Cardiac fibroblast (primary cell): ENCODE results near the gene PLAAT4.
"Not testable (repeated sequence)": the region's sequence is repeated elsewhere in the genome, so short reads cannot be mapped to it uniquely, and the experiment has no call there.

ENCODE experiments used
- DNase-seq, 2 donors: peaks; one replicate each; pipeline versions ENCODE4 v3.0.0 to v3.0.0-alpha.2; 2010; ENCODE audit warnings: low read depth in 2 of 2
- H3K4me3 ChIP-seq, 2 donors: replicated peaks in 1 of 2; 1 replicate in 1 of 2; 2 replicates in 1 of 2; pipeline ENCODE4 v1.5.1; 2011; ENCODE audit warnings: low read depth in 2 of 2, low read length in 2 of 2, mild to moderate bottlenecking in 2 of 2, moderate library complexity in 1 of 2
- TF ChIP-seq, protein P1 (sequence below): IDR thresholded peaks from one replicate; pipeline ENCODE4 v1.5.1; 2011; ENCODE audit warnings: low read depth, mild to moderate bottlenecking, low read length, inconsistent platforms

Gene PLAAT4

DNA sequence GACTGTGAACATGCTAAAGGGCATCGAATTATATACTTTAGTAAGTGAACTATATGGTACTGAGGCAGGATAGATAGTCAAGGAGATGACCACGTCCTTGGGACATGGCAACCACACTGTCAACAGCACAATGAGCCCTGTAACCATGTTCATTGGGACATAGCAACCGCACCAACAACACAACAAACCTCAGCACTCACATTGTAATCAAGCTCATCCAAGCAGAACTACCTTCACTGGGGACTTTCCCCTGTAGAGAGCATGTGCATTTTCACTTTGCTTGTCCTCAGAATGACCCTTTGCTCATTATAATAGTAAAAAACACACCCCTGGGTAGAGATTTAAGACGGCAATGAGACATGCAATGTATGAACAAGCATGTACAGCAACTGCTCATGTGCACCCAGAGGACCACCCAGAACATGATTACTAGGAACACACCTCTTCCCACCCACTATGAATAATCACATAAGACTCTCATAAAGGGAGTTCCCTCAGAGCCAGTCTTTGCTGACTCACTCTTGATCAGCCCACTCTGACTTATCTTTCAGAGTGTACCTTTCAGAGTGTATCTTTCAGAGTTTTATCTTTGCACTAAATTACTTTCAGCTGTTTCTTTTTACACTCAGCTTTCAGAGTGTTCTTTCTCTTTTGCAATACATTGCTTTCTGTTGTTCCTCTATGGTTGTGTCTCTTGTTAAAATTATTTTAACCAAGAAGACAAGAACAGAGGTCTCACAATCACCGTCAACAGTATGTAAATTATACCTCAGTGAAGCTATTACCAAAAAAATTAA, 30.6 kb downstream of the PLAAT4 start:
- TF ChIP-seq, protein P1, sequence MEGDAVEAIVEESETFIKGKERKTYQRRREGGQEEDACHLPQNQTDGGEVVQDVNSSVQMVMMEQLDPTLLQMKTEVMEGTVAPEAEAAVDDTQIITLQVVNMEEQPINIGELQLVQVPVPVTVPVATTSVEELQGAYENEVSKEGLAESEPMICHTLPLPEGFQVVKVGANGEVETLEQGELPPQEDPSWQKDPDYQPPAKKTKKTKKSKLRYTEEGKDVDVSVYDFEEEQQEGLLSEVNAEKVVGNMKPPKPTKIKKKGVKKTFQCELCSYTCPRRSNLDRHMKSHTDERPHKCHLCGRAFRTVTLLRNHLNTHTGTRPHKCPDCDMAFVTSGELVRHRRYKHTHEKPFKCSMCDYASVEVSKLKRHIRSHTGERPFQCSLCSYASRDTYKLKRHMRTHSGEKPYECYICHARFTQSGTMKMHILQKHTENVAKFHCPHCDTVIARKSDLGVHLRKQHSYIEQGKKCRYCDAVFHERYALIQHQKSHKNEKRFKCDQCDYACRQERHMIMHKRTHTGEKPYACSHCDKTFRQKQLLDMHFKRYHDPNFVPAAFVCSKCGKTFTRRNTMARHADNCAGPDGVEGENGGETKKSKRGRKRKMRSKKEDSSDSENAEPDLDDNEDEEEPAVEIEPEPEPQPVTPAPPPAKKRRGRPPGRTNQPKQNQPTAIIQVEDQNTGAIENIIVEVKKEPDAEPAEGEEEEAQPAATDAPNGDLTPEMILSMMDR, result no peak
- DNase-seq, result peak; percentile 89 to 92
- no peak overlapping the region for H3K4me3 ChIP-seq

DNA sequence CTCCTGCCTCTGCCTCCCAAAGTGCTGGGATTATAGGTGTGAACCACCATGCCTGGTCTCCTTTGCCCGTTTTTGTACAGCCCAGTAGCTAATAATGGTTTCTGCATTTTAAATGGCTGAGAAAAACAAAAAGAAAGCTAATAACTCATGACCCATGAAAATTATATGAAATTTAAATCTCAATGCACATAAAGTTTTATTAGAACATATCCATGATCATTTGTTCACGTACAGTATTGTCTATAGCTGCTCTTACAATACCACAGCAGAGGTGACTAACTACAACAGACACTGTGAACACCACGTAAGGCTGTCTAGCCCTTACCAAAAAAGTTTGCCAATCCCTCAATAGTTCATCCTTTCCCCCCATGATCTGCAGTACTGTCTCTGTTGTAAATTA, 33.0 kb downstream of the PLAAT4 start:
- TF ChIP-seq, protein P1, result no peak
- no peak overlapping the region for H3K4me3 ChIP-seq

DNA sequence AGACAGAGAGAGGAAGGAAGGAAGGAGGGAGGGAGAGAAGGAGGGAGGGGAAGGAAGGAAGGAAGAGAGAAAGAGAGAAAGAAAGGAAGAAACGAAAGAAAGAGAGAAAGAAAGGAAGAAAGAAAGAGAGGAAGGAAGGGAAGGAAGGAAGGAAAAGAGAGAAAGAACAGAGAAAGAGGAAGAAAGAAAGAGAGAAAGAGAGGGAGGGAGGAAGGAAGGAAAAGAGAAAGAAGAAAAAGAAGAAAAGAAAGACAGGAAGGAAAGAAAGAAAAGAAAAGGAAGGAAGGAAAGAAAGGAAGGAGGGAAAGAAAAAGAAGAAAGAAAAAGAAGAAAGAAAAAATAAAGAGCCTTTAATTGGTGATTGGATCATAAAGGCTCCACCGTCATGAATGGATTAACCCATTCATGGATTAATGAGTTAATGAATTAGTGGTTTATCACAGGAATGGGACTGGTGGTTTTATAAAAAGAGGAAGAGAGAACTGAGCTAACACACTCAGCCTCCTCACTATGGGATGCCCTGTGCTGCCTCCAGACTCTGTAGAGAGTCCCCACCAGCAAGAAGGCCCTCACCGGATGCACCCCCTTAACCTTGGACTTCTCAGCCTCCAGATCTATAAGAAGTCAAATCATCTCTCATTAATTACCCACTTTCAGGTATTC, 35.5 kb downstream of the PLAAT4 start:
- no peak overlapping the region for H3K4me3 ChIP-seq
- TF ChIP-seq, protein P1, result no peak
- no peak for DNase-seq

More for the DNA sequence above, 33.0 kb downstream of the PLAAT4 start:
- DNase-seq, result no peak

DNA sequence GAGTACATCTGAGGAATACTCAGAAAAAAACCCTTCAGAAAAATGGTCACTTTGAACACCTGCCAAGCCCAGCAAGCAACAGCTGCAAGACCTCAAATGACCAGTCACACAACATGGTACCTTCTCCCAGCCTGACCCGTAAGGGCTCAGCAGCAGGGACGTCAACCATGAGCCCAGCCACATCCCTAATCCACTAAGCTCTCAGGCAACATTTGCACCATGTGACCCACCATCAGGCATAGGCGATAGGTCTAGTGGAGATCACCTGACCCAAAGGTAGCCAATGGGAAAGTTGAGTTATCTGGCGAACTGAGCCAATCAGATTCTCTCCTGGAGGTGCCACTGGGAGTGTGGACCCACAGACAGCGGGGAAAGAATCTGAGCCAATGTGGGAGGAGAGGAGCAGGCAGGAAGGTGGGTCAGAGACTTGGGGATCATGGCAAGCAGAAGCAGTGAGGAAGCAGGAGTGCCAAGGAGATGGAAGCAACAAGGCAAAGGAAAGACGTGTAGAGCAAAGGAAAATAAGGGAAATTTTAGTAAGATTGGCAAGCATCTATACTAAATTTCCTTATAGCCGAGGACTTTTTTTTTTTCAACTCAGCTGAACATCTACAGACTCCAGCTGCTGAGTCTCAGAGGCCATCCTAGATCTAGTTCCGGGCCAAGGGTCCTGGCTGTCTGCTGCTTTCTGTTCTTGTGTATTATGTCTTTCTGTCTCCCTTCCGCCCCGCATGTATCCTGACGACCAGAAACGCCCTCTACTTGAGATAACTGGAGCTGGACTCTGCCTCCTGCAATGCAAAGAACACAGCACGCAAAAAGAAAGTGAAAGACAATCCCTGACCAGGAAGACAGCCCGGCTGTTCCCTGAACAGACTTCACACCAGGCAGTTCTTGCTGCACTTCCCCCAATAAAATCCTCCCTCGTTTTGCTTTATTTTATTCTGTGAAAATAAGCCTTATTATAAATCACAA, 37.6 kb downstream of the PLAAT4 start:
- DNase-seq, result peak; percentile 77 to 93
- peak overlapping the region in 1 of 2 donors; percentile 29 for H3K4me3 ChIP-seq
- TF ChIP-seq, protein P1, result peak; percentile 7

DNA sequence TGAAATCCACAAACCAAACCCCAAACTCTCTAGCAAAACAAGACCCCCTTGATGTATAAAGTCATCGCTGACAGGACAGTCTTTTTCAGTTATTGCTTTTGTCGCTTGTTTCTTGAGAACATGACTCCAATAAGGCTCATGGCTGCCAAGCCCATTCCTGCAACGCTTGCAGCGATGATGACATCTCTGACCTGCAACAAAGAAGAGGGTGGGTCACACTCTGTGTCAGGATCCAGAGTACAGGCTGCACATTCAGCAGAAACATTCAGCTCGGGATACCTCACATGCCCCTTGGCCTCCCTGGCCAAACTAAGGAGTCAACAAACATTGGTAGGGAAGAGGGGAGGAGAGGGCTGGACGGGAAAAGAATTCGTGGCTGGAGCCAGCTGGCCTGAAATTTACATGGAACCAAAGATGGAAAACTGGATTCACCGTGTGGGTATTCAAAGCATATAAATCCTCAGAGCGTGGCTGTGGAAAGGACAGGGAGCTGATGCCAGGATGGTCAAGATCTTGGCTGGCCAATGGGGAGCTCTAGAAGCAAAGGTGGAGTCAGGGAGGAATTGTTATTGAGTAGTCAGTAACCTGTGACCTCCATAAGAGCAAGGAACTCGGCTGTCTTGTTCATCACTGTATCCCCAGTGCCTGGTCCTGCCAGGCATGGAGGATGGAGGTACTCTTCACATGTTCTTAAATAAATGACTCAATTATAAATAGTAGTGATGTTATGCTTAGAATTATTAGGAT, 38.4 kb downstream of the PLAAT4 start:
- TF ChIP-seq, protein P1, result no peak
- DNase-seq, result peak in 1 of 2 donors; percentile 71
- H3K4me3 ChIP-seq, result peak overlapping the region in 1 of 2 donors; percentile 29

DNA sequence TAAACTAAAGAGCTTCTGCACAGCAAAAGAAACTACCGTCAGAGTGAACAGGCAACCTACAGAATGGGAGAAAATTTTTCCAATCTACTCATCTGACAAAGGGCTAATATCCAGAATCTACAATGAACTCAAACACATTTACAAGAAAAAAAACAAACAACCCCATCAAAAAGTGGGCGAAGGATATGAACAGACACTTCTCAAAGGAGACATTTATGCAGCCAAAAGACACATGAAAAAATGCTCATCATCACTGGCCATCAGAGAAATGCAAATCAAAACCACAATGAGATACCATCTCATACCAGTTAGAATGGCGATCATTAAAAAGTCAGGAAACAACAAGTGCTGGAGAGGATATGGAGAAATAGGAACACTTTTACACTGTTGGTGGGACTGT, 42.3 kb downstream of the PLAAT4 start:
- not testable (repeated sequence) for H3K4me3 ChIP-seq, DNase-seq

DNA sequence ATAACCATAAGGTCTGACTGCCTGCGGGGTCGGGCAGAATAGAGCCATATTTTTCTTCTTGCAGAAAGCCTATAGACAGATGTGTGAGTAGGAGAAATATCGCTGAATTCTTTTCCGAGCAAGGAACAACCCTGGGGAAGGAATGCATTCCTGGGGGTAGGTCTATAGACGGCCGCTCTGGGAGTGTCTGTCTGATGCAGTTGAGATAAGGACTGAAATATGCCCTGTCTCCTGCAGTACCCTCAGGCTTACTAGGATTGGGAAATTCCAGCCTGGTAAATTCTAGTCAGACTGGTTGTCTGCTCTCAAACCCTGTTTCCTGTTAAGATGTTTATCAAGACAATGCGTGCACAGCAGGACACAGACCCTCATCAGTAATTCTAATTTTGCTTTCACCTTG, 44.6 kb downstream of the PLAAT4 start:
- DNase-seq, H3K4me3 ChIP-seq: not testable (repeated sequence)
